NCI-H446 (cell line): ENCODE measurements around the gene ACAP1.
"Not testable (repeated sequence)": the region's sequence is repeated elsewhere in the genome, so short reads cannot be mapped to it uniquely, and the experiment has no call there.

ENCODE experiments used
- DNase-seq, 2 experiments: peaks; one replicate each; lab custom pipeline; 2025; lab: John Stamatoyannopoulos, UW

Gene ACAP1

GRCh38 chr17:7354262-7354843, 18.0 kb downstream of the ACAP1 start:
- DNase-seq: no peak

GRCh38 chr17:7355053-7355452, 18.7 kb downstream of the ACAP1 start, which contains the start of gene TMEM95:
TSS of gene TMEM95 (plus strand) at chr17:7355156. CDS start at chr17:7355205, 49 bp downstream.
- peak in 1 of 2 experiments; percentile 44 for DNase-seq

- DNase-seq: no peak
Observed at GRCh38 chr17:7355573-7355972, 19.2 kb downstream of the ACAP1 start.

- DNase-seq: peak in 1 of 2 experiments; percentile 80
Observed at GRCh38 chr17:7356072-7356549, 19.8 kb downstream of the ACAP1 start.

- no peak for DNase-seq
Observed at GRCh38 chr17:7356756-7357155, 20.4 kb downstream of the ACAP1 start.

- DNase-seq: no peak
Observed at GRCh38 chr17:7357381-7357780, 21.1 kb downstream of the ACAP1 start.

- DNase-seq: no peak
Observed at GRCh38 chr17:7361906-7362305, 25.6 kb downstream of the ACAP1 start.

GRCh38 chr17:7363311-7363710, 27.0 kb downstream of the ACAP1 start:
- DNase-seq: no peak

GRCh38 chr17:7365963-7366362, 29.6 kb downstream of the ACAP1 start:
- not testable (repeated sequence) for DNase-seq

- no peak for DNase-seq
Observed at GRCh38 chr17:7367083-7367482, 30.8 kb downstream of the ACAP1 start.

- DNase-seq: no peak
Observed at GRCh38 chr17:7367918-7368598, 31.7 kb downstream of the ACAP1 start.

- DNase-seq: not testable (repeated sequence)
Observed at GRCh38 chr17:7368599-7368994, 32.3 kb downstream of the ACAP1 start.

- DNase-seq: no peak
Observed at GRCh38 chr17:7369825-7370224, 33.5 kb downstream of the ACAP1 start.

GRCh38 chr17:7370853-7371252, 34.5 kb downstream of the ACAP1 start:
- no peak for DNase-seq

GRCh38 chr17:7374353-7374752, 38.0 kb downstream of the ACAP1 start:
- no peak for DNase-seq

- DNase-seq: no peak
Observed at GRCh38 chr17:7379134-7379533, 42.8 kb downstream of the ACAP1 start.

- peak; percentile 52 to 69 for DNase-seq
Observed at GRCh38 chr17:7380321-7380720, 44.0 kb downstream of the ACAP1 start.

- DNase-seq: no peak
Observed at GRCh38 chr17:7380855-7381683, 44.7 kb downstream of the ACAP1 start, which contains the start of gene TNK1. TSS of gene TNK1 (plus strand) at chr17:7381089. CDS start at chr17:7382927, 1,838 bp downstream.

- no peak for DNase-seq
Observed at GRCh38 chr17:7382901-7383300, 46.6 kb downstream of the ACAP1 start.

GRCh38 chr17:7383371-7383741, 47.0 kb downstream of the ACAP1 start:
- no peak for DNase-seq

GRCh38 chr17:7383742-7384488, 47.6 kb downstream of the ACAP1 start:
- no peak for DNase-seq
